GM03348 (cell line): ENCODE results near the gene PDCD7.
"Not testable (repeated sequence)": the region's sequence is repeated elsewhere in the genome, so short reads cannot be mapped to it uniquely, and the experiment has no call there.

Source experiments
- DNase-seq: peaks from one replicate; pipeline ENCODE4 v3.0.0; 2012; ENCODE audit warnings: low spot score

The PDCD7 gene, protein sequence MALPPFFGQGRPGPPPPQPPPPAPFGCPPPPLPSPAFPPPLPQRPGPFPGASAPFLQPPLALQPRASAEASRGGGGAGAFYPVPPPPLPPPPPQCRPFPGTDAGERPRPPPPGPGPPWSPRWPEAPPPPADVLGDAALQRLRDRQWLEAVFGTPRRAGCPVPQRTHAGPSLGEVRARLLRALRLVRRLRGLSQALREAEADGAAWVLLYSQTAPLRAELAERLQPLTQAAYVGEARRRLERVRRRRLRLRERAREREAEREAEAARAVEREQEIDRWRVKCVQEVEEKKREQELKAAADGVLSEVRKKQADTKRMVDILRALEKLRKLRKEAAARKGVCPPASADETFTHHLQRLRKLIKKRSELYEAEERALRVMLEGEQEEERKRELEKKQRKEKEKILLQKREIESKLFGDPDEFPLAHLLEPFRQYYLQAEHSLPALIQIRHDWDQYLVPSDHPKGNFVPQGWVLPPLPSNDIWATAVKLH

DNA sequence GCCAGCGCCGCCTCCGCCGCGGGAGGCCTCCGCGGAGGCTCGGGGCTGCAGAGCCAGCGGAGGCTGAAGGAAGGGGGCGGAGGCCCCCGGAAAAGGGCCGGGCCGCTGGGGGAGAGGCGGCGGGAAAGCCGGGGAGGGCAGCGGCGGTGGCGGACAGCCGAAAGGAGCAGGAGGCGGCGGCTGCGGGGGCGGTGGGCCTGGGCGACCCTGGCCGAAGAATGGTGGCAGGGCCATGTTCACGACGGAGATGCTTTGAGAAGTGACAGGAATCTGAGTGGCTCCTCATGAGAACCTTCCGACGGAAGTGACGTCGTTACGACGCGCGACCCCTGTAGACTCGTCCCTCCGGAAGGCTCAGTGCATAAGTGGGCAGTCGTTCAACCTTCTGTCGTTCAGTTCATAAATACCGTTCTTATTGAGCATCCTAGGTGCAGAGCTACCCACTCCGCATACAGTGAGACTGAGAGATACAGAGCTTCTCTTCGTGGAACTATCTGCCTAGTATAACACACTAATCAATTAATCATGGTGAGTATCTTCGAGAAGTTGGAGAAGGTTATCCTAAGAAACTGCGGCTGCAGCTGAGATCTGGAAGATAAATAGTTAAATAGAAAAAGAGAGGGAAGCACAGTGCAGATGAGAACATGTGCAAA lies at the start of gene PDCD7:
Gene PDCD7, minus strand, starts transcription at position 261 of the 653 bp plus-strand sequence. Its CDS starts 27 bp downstream, at position 234.
- peak; percentile 92 for DNase-seq

DNA sequence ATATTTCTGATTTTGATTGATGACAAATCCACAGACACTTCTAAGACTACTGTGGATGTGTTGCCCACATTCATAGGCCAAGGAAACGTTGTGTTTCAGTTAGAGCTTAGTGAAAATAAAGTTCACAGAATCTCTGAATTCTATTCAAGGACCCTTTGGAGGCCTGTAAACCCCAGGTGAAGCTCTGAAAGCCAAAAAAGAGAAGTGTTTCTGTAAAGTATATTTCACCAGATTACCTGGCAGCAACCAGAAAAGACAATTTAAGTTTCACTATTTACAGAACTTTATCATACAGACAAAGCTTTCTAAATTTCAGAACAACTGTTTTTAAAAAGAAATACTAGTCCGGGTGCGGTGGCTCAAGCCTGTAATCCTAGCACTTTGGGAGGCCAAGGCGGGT lies 48.9 kb upstream of the PDCD7 start:
- DNase-seq, result no peak

DNA sequence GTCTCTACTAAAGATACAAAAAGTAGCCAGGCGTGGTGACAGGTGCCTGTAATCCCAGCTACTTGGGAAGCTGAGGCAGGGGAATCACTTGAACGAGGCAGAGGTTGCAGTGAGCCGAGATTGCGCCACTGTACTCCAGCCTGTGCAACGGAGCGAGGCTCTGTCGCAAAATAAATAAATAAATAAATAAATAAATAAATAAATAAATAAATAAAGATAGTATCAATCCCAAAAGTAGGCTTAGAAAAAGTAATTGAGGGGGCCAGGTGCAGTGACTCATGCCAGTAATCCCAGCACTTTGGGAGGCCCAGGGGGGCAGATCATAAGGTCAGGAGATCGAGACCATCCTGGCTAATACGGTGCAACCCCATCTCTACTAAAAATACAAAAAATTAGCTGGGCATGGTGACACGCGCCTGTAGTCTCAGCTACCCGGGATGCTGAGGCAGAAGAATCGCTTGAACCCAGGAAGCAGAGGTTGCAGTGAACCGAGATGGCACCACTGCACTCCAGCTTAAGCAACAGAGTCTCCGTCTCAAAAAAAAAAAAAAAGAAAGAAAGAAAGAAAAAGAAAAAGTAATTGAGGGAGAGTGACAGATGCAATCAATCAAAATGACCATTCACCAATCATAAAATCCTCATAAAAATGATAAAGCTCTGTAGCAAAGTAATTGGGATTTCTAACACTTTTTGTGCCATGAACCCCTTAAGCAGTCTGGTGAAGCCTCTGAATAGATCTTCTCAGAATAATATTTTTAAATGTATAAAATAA lies 48.2 kb upstream of the PDCD7 start:
- not testable (repeated sequence) for DNase-seq

DNA sequence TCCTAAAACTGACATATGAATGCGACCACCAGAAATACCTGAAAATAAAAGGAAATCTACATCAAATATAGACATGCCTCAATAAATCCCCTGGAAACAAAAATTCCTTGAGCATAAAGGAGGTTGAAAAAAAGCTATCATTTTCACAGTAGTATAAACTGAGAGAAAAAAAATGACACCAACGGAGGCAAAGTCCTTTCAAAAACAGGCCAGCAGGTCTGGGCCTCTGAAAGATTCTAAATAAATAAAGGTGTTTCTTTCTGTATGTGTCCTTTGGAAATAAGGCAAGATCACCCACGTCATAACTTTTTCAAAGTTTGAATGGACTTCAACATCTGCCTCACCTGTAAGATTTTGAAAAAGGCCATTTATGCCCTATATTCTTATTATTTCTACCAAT lies 46.6 kb upstream of the PDCD7 start:
- no peak for DNase-seq

DNA sequence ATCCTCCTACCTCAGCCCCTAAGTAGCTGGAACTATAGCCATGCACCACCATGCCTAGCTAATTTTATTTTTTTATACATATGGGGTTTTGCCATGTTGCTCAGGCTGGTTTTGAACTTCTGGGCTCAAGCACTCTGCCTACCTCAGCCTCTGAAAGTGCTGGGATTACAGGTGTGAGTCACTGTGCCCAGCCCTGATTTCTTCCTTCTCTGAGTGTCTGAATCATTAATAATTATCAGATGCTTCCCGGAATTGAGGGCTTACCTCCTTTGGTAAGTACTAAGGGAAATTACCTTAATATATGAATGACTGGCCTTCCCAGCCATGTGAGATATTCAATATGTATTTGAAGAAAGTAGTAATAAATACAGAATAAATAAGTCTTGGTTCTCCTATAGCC lies 44.3 kb upstream of the PDCD7 start:
- no peak for DNase-seq

DNA sequence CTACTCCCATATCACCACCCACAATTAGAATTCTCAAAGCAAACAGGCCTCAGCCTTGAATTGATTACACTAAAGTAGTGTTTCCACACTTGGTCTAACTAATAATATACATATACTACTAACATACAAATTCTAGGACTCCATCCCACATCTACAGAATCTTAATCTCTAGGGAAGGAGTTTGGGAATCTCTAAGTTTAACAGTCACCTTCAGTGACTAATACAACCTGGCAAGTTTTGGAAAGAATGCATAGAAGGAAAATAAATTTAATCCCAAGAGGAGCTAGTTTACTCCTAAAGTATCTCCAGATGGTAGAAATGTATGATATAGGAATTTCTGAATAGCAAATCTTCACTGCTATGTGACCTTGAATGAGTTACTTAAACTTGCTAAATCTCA lies 42.4 kb upstream of the PDCD7 start:
- DNase-seq, result no peak

DNA sequence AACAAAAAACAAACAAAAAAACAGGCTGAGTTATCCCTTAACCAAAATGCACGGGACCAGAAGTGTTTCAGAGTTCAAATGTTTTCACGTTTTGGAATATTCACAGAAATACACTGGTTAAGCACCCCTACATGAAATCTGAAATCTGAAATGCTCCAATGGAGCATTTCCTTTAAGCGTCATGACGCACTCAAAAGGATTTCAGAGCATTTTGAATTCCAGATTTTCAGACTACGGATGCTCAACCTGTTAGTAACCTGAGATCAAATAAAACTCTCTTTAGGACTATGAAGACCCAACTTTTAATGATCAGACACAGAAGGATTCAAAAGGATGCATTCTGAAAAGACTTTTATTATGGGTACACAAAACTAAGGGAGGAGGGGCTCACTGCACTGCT lies 41.9 kb upstream of the PDCD7 start:
- no peak for DNase-seq

DNA sequence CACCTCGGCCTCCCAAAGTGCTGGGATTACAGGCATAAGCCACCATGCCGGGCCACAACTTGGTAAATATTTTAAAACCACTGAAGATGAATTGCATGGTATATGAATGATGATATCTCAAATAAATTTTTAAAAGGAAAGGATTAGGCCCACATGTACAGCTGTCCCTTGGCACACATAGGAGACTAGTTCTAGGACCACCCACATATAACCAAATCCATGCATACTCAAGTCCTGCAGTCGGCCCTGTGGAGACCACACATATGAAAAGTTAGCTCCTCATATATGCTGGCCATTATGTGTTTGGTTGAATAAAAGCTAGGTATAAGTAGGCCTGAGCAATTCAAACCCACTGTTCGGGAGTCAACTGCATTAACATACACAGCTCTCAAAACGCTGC lies 40.9 kb upstream of the PDCD7 start:
- DNase-seq, result no peak

DNA sequence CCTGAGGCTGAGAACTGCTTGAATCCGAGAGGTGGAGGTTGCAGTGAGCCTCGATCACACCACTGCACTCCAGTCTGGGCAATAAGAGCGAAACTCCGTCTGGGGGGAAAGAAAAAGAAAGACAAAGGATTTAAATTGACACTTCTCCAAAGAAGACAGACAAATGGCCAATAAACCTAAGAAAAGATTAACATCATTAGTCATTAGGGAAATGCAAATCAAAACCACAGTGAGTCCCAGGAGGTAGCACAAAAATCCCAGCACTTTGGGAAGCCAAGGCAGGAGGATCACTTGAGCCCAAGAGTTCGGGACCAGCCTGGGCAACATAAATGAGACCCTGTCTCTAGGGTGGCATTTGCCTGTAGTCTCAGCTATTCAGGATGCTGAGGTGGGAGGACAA lies 38.9 kb upstream of the PDCD7 start:
- no peak for DNase-seq

DNA sequence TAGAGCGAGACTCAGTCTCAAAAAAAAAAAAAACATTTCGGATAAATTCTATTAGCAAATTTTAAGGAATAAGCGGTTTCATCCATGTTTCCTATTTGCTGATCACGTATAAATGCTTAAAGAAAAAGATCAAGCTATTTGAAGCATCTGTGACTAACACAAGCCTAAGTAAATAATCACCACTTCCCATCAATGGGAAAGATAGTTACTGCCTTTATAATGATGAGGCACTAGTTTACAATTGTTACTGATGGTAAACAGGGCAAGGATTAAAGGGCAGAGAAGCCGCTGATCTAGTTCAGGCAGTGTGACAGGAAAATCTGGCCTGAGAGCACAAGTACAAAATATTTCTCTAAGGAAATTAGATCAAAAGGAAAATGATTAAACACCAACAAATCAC lies 37.8 kb upstream of the PDCD7 start:
- DNase-seq, result no peak

DNA sequence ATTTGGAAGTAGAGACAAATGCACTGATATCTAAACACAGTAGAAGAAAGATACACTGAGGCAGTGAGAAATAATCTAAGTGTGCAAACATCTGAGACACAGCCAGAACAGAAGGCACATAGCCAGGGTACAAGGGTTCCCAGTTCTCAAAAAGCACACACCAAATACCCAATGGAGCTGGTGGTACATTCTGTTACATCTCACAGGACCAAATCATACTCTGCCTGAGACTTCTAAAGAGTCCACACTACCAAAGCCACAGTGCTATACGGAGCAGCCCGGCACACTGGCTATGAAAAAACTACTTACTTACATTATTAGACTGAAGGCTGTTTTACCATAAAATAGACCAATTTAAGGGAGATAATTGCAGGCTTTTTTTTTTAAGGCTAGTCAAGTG lies 32.3 kb upstream of the PDCD7 start:
- no peak for DNase-seq

DNA sequence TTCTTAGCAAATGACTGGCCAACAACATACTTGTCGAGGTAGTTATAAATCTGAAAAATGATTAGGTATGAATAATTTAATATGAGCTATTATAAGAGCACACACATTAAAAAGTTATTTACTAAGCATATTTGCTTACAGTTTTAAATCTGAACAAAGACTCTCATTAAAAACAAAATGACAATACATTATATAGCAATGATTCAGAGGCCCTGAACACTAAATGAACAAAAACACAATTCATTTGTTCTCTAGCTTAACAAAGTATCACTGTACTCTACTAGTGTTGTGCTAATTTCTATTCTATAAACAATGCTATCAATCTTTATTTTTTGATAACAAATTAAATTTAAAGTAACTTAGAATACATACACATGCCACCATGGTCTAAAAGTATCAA lies 30.5 kb upstream of the PDCD7 start:
- DNase-seq, result no peak

DNA sequence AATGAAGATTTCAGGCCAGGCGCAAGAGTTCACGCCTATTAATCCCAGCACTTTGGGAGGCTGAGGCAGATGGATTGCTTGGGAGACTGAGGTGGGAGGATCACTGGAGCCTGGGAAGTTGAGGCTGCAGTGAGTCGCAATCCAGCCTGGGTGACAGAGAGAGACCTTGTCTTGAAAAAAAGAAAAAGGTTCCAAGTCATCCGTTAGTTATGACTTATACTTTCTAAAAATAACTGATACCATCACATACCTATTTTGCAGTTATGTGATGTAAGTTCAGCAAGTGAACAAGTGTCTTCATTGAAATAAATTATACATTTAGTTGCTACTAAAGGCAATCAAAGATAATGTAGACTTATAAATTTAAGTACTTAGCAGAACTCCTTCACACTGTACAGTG lies 29.4 kb upstream of the PDCD7 start:
- DNase-seq, result no peak

DNA sequence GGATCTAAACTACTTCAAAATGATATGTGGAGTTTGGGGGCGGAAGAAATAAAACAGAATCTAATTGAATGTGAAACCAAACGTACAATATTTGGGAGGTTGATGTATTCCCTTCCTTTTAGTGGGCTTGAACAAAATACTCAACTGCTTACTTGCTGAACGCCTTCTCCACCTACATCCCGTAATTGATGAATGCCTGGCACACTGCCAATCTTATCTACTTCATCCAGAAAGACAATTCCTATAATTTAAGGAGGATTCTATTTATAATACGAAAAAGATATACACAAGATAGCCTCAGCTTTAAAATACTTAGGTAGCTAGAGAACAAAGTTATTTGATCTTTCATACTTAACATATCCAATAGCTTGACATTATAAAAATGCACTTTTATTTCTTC lies 23.1 kb upstream of the PDCD7 start:
- DNase-seq, result no peak

DNA sequence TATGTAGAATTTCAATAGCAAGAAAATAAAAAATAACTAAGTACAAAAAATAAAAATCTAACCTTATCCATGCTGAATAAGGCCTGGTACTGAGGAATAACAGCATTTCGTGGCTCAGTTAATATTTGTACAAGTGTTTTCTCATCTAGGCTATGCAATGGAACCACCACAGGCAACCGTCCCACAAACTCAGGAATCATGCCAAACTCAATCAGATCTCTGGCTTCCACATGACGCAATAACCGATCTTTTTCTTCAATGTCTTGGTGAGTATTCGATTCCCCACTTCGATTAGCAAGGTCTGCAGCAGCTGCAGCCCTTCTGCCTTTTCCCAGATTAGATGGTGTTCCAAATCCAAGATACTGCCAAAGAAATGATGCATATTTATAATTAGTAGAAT lies 21.1 kb upstream of the PDCD7 start:
- DNase-seq, result no peak

DNA sequence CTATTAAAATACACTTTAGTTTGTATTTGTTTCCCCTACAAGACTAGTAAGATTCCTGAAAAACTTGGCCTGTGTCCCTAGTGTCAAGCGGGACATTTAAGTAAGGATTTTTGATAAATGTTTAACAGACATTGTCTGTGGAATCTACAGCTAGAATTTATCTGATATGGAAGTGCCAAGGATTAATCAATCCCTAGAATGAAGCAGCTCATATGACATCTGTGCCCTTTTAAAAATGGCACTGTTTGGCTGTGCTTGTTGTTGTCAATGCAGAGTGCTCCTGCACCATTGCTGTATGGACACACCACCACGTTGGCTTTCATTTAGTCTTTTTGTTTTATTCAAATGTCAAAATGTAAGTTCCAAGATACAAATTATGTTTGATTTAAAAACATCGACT lies 14.3 kb upstream of the PDCD7 start:
- DNase-seq, result no peak

DNA sequence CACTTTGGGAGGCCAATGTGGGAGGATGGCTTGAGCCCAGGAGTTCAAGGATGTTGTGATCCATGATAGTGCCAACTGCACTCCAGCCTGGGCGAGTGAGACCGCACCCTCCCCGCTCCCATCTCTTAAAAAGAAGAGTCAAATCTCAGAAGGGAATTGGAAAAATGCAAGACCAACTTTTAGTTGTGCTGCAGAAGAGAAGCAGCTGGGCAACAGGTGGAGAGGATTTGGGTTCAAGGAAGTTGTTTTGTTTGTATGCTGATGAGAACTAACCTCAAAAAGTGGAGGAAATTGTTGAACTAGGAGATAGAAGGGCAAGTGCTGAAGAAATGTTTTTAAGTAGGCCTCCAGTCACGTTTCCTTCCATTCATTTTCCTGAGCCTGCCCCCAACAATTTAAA lies 12.8 kb upstream of the PDCD7 start:
- DNase-seq, result no peak

DNA sequence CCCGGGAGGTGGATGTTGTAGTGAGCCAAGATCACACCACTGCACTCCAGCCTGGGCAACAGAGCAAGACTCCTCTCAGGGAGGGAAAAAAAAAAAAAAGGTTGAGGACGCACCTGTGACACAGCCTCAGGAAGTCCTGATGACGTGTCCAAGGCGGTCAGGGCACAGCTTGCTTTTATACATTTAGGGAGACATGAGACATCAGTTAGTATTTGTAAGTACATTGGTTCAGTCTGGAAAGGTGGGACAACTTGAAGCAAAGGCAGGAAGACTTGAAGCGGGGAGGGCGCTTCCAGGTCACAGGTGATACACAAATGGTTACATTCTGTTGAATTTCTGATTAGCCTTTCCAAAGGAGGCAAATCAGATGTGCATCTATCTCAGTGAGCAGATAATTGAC lies 5.0 kb upstream of the PDCD7 start:
- not testable (repeated sequence) for DNase-seq

DNA sequence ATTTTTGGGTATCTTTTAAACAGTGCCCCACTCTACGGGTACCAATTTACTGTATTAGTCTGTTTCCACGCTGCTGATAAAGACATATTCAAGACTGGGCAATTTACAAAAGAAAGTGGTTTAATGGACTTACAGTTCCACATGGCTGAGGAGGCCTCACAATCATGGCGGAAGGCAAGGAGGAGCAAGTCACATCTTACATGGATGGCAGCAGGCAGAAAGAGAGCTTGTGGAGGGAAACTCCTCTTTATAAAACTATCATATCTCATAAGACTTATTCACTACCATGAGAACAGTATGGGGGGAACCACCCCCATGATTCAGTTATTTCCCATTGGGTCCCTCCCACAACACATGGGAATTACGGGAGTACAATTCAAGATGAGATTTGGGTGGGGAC lies 4.3 kb upstream of the PDCD7 start:
- DNase-seq, result not testable (repeated sequence)

DNA sequence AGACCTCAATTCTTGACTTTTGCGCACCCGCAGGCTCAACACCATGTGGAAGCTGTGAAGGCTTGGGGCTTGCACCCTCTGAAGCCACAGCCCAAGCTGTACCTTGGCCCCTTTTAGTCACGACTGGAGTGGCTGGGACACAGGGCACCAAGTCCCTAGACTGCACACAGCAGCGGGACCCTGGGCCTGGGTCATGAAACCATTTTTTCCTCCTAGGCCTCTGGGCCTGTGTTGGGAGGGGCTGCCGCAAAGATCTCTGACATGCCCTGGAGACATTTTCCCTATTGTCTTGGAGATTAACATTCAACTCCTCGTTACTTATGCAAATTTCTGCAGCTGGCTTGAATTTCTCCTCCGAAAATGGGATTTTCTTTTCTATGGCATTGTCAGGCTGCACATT lies 3.5 kb upstream of the PDCD7 start:
- not testable (repeated sequence) for DNase-seq

DNA sequence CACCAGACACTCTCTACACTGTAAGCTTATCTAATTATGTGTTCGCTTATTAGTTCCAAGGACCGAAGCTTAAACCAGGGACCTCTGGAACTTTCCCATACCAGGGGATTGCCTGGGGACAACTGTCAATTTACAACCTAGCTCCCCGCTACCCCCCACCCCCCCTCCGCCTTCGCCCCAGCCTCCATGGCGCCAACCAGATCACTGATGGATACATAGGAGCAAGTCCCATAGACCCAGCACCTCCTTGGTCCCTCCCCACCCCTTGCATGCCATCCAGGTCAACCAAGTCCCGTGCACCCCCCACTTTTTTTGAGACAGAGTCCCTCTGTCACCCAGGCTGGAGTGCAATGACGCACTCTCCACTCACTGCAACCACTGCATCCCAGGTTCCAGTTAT lies 930 bp upstream of the PDCD7 start:
- no peak for DNase-seq

DNA sequence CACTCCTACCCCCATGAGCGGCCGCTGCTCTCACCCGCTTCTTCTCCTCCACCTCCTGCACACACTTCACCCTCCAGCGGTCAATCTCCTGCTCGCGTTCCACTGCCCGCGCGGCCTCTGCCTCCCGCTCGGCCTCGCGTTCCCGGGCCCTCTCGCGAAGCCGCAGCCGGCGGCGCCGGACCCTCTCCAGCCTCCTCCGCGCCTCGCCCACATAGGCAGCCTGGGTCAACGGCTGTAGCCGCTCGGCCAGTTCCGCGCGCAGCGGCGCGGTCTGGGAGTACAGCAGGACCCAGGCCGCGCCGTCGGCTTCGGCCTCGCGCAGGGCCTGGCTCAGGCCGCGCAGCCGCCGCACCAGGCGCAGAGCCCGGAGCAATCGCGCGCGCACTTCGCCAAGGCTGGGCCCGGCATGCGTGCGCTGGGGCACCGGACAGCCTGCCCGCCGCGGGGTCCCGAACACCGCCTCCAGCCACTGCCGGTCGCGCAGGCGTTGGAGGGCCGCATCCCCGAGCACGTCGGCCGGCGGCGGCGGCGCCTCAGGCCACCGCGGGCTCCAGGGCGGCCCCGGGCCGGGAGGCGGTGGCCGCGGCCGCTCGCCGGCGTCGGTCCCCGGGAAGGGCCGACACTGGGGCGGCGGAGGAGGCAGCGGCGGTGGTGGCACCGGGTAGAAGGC lies 595 bp downstream of the PDCD7 start:
- DNase-seq, result peak; percentile 79
